DMS 273 (cell line): Measurements from ENCODE around the gene CUX1.
A peak's percentile ranks its signal among the peaks of the same experiment; 100 is the strongest.
"Not testable (repeated sequence)": the region's sequence is repeated elsewhere in the genome, so short reads cannot be mapped to it uniquely, and the experiment has no call there.

Experiments used
- DNase-seq: peaks from one replicate; lab custom pipeline; 2025; ENCODE audit not compliant: unreplicated experiment; lab: John Stamatoyannopoulos, UW

The CUX1 gene

DNA sequence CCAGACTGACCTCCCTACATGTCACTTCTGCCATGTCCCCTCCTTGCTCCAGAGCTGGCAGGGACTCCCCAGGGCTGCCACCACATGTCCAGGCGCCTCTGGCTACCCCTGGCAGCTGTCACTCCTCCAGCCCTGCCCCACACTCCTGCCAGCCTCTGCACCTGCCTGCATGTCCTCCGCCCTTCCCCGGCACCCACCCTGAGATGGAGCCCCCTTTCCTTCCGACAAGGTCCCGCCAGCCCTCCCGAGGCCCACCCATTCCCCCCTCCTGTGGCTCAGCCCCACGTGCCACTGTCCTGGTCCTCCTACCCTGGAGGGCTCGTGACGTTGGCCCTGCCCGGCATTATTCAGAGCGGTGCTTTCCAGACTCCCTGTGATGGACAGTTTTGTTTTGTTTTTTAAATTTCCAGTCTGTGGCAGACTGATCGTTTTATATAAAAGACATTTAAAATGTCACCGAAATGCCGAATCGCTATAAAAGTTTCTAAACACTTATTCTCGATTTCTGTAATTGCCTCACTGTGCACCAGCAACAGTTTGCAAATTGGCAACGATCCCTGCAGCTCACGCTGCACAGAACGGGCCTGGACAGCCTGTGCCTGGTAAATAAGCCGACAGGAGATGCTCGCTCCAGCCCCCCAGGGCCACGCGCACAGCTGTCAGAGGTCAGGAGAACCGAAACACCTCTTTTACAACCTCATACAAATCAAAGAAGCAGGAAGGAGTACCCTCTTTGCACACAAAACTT is 358.2 kb downstream of the CUX1 start:
- peak; percentile 41 for DNase-seq

DNA sequence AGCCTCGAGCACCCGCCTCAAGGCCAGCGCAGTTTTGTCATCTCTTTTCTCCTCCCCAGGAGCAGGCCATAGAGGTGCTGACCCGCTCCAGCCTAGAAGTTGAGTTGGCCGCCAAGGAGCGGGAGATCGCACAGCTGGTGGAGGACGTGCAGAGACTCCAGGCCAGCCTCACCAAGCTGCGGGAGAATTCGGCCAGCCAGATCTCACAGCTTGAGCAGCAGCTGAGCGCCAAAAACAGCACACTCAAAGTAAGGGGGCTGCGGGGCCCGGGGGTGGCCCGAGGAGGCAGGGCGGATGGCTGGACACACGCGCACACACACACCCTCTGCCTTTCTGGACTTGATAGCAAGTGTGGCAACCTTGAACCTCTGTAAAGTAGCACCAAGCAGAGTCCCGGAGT is 361.0 kb downstream of the CUX1 start:
- no peak for DNase-seq

- DNase-seq: no peak
Observed at GRCh38 chr7:102180727-102181126, 363.3 kb downstream of the CUX1 start.

- DNase-seq: no peak
Observed at GRCh38 chr7:102181517-102181916, 364.1 kb downstream of the CUX1 start.

GRCh38 chr7:102182016-102182415 is 364.6 kb downstream of the CUX1 start:
- no peak for DNase-seq

- DNase-seq: not testable (repeated sequence)
Observed at GRCh38 chr7:102183848-102184247, 366.4 kb downstream of the CUX1 start.

GRCh38 chr7:102184303-102184702 is 366.9 kb downstream of the CUX1 start:
- DNase-seq: no peak

DNA sequence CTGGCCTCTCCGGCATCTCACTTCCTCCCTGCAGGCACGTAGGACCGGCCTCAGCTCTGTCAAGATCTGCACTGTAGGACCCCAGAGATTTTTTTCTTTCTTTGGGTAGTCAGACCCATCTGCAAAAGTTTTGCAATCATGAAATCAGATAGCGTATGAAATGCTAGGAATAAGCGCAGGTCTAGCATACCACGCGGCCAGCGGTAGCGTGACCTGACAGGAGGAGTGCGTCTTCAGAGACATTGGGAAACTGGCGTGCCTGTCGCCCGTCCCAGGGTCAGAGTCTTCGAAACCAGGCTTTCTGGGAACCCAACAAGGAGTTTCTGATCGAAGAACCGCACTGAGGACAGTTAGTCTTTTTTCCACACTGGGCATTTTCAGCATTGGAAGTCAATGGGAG is 368.4 kb downstream of the CUX1 start:
- no peak for DNase-seq

DNA sequence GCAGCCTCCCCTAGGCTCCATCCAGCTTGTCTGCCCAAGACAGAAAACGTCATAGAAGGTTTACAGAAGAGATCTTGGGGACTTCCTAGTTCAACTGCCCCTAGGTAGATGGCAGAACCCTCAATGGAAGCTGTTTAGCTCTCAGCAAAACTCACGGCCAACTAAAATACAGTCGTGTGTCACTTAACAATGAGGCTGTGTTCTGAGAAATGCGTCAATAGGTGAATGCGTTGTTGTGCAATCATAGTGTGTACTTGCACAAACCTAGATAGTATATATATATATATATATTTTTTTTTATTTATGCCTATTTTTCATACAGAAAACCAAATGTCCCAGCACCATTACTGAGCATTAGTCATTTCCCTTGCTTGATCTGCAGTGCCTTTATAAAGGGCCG is 368.9 kb downstream of the CUX1 start:
- no peak for DNase-seq

DNA sequence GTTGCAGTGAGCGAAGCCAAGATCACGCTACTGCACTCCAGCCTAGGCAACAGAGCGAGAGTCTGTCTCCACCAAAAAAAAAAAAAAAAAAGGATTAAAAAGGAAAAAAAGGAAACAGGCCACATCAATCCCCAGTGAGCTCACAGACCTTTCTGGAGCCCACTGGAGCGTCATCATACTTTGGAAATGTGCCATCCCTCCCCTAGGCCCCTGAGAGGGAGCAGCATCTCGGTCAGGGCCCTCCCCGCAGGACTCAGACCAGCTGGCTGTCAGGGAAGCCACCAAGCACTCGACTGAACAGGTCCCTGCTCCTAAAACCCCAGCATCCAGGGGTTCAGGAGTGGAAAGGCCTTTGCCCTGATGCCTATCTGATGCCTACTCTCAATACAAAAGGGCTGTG is 371.3 kb downstream of the CUX1 start:
- peak; percentile 29 for DNase-seq

DNA sequence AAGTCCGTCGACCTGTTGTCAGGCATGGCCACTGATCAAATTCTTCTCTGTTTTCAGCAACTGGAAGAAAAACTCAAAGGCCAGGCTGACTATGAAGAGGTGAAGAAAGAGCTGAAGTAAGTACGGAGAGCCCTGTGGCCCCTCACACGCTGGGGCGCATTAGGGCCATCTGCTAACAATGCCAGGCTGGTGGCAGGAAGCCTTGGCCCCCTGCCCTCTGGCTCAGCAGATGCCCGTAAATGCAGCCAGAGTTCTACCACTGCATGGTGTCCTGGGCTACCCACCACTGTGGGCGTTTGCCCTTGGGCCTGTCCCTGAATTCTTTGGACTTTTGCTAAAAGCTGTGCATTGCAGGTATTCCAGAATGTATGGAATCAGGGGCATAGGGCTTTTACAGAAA is 372.3 kb downstream of the CUX1 start:
- DNase-seq: peak; percentile 72

- DNase-seq: no peak
Observed at GRCh38 chr7:102190776-102191350, 373.4 kb downstream of the CUX1 start.

GRCh38 chr7:102191556-102192379 is 374.3 kb downstream of the CUX1 start:
- DNase-seq: no peak

- DNase-seq: no peak
Observed at GRCh38 chr7:102192790-102193189, 375.4 kb downstream of the CUX1 start.

GRCh38 chr7:102193806-102194205 is 376.4 kb downstream of the CUX1 start:
- no peak for DNase-seq

GRCh38 chr7:102195361-102195760 is 377.9 kb downstream of the CUX1 start:
- DNase-seq: no peak

- no peak for DNase-seq
Observed at GRCh38 chr7:102196028-102196427, 378.6 kb downstream of the CUX1 start.

DNA sequence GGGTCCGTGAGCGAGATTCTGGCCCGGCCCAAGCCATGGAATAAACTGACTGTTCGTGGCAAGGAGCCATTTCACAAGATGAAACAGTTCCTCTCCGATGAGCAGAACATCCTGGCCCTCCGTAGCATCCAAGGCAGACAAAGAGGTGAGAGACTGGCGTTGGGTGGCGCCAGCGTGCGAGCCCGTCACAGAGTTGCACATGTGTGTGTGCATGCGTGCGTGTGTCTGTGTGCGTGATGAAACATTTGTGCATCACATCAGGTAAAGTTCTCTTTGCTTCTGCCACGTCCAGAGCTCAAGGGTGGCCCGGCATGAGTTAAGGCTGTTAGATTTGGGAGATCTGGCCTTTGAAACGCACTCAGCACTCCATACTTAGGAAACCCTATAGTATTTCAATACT is 379.7 kb downstream of the CUX1 start:
- no peak for DNase-seq

GRCh38 chr7:102197599-102197998 is 380.2 kb downstream of the CUX1 start:
- no peak for DNase-seq

- DNase-seq: no peak
Observed at GRCh38 chr7:102198417-102198956, 381.1 kb downstream of the CUX1 start.

- DNase-seq: no peak
Observed at GRCh38 chr7:102201576-102201975, 384.1 kb downstream of the CUX1 start.

- DNase-seq: no peak
Observed at GRCh38 chr7:102202556-102202955, 385.1 kb downstream of the CUX1 start.
